DMS153 (cell line): ENCODE data around the gene CNN2.

Source experiments
- DNase-seq: peaks from one replicate; lab custom pipeline; 2025; lab: John Stamatoyannopoulos, UW

Gene CNN2

DNA sequence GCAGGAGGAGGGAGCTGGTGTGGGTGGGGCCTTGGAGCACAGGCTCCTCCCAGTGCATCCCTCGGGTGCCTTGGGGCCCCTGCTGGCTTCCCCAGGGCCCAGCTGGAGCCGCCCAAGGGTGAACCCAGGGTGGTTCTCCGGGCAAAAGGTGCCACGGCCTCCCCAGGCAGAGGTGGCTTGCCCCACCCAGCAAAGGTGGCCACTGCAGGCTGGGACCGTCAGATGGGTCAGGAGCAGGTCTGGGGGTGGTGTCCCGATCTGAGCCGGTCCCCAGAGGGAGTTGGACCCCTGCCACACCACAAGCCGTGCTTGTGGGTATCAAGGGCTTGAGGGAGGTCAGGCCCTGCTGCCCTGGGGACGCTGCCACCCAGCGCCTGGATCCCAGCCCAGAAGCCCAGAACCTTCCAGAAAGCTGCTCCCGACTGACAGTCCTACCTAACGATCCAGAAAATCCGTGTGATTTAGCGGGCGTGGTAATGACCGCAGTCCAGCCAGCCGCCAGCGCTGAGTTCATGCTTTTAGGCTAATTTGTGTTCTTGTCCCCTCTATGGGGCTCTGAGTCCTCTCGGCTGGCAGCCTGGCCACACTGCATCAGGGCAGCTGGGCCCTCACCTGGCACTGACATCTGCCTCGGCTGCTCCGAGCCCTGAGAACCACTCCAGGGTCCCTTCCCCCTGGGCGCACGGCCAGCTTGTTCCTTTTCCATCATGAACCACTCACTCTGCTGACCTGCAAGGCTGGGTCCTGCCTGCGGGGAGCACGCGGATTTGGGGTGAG lies 31.2 kb upstream of the CNN2 start:
- no peak for DNase-seq

DNA sequence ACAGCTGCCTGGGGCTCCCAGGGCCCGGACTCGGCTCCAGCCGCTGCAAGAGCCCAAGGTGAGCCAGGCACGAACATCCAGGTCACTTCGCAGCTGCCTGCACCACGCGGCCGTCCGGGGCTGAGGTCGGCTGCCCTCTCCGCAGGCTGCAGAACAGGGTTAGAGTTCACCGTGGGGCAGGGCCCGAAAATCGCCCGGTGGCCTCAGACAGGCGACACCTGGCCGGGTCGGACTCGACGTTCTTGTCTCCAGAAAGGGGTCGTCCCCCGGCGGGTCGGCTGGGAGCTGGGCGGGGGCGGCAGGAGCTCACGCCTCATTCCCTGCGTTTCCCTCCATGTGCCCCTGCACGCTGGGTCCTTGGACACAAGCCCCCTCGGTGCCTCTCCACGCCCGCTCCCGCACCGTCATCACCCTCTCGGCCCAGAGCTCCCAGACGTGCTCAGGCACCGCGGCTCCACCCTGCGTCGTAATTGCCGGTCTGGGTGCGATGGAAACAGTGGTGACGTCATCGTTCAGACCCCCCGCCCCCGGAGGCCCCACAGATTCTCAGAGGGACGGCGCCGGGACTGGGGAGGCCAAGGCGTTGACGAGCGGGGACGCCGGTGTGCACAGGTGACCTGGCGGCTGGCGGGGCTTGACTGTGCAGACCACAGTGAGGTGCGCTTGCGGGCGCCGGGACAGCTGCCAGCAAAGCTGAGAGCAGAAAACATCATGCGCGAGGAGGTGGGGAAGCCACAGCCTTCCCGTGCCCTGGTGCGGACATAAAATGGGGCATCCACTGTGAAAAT lies 30.2 kb upstream of the CNN2 start:
- DNase-seq, result no peak

DNA sequence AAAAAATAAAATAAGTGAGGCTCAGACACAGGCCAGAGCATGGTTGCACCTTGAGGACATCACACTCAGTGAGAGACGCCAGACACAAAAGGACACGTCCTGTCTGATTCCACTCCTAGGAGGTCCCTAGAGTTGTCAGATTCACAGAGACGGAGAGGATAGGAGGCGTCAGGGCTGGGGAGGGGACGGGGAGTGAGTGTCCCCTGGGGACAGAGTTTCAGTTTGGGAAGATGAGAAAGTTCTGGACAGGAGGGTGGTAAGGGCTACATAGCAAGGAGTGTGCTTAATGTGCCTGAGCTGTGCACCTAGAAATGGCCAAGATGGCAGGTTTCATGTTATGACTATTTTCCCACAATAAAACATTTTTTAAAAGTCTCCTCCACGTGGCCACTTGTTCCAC lies 28.3 kb upstream of the CNN2 start:
- DNase-seq, result no peak

DNA sequence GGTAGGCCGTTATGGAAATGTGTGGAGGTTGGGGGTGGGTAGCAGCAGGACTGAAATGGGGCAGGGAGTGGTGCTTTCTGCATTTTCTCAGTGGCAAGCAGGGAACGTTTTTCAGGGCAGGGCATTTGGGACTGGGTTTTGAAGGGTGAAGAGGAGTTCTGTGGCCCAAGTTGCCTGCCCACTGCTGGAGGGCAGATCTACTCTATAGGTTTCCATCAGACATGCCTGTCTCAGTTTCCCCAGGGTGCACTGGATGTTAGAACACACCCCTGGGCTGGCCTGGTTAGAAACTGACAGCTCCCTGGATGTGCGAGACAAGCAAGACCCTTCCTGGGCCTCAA lies 27.1 kb upstream of the CNN2 start:
- no peak for DNase-seq

DNA sequence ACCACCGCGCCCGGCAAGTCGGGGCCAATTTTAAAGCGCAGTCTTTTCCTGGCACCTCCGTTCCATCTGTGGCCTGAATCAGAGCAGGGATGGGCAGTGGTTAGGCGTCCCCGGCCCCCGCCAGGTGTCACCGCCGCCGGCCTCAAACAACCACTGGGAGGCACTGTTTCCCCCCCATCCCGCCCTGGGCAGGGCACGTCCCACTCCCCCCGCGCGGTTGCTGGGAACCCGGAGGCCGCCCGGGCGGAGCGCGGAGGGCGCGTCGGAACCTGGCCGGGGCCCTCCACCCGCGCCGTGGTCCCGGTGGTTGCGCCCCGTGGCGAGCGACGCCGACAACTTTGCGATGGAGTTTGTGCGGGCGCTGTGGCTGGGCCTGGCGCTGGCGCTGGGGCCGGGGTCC lies 26.3 kb upstream of the CNN2 start, which contains the start of gene GRIN3B:
TSS of gene GRIN3B (plus strand) at position 325 of the 400 bp plus-strand sequence. CDS start at position 344, 19 bp downstream.
- no peak for DNase-seq

DNA sequence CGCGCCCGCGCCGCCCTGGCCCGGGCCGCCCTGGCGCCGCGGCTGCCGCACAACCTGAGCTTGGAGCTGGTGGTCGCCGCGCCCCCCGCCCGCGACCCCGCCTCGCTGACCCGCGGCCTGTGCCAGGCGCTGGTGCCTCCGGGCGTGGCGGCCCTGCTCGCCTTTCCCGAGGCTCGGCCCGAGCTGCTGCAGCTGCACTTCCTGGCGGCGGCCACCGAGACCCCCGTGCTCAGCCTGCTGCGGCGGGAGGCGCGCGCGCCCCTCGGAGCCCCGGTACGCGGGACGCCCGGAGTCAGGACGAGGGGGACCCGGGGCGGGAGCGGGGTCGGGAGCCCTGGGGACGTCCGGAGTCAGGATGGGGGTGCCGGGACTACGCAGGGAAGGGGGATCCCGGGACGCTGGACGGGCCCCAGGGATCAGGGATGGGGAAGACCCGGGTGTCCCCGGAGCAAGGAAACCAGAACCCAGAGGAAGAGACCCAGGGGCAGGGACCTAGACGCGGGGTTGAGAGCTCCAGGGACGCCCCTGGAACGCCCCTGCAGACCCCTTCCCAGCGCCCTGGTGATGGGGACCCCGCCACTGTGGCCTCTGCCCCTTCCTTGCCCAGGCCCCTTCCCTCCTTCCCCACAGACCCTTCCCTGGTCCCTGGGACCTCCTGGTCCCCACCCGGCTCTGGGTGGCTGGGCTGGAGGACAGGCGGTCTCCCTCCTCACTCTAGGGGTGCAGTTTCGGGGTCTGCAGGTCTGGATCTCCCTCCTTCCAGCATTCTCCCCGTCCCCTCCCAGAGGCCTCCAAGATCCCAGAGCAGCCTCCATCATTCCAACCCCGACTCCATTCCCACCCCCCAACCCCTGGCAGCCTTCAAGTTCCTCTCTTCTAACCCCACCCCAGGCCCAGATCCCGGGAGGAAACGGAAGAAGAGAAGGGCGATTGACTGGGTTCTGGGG lies 25.5 kb upstream of the CNN2 start:
- DNase-seq, result no peak

DNA sequence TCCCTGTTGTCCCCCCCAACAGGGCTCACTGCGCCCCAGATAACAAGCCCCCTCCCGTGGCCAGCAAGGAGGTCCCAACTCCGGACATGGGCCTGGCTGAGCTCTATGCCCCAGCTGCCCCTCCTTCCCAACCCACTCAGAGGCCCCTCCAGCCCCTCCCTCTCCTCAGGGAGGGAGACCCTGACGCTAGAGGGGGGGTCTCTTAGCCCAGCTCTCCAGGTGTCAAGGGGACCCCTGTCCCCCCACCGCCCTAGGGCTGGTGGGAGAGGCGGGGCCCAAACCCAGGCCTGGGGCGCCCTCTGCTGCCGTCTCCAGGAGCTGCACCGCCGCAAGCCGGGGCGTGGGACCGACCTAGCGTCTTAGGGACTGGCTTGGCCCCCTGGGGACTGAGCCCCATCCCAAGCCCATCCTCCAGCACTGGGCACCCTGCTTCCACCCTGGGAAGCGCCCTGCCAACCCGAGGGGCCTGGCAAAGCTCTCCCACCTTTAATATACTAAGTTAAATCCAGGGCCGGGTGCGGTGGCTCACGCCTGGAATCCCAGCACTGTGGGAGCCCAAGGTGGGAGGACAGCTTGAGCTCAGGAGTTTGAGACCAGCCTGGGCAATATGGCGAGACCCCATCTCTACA lies 24.8 kb upstream of the CNN2 start:
- DNase-seq, result no peak

DNA sequence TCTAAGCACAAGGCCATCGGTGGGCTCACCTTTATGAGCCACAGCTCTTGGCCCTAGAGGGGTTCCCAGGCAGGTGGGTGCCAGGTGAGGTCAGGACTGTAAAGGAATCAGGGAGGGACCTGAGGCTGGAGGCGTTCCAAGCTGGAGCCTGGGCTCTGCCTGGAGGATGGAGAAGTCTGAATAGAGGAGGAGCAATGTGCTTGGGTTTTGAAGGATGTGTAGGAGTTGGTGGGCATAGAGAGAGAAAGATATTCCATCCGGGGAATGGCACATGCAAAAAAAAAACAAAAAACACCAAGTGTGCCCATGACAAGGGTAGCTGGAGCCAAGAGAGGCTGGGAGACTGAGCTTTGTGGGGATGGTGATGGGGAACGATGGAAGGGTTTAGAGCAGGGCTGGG lies 23.8 kb upstream of the CNN2 start:
- DNase-seq, result no peak

DNA sequence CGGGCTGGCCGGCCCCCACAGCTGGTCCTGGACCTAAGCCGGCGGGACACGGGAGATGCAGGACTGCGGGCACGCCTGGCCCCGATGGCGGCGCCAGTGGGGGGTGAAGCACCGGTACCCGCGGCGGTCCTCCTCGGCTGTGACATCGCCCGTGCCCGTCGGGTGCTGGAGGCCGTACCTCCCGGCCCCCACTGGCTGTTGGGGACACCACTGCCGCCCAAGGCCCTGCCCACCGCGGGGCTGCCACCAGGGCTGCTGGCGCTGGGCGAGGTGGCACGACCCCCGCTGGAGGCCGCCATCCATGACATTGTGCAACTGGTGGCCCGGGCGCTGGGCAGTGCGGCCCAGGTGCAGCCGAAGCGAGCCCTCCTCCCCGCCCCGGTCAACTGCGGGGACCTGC lies 23.1 kb upstream of the CNN2 start:
- DNase-seq, result no peak

DNA sequence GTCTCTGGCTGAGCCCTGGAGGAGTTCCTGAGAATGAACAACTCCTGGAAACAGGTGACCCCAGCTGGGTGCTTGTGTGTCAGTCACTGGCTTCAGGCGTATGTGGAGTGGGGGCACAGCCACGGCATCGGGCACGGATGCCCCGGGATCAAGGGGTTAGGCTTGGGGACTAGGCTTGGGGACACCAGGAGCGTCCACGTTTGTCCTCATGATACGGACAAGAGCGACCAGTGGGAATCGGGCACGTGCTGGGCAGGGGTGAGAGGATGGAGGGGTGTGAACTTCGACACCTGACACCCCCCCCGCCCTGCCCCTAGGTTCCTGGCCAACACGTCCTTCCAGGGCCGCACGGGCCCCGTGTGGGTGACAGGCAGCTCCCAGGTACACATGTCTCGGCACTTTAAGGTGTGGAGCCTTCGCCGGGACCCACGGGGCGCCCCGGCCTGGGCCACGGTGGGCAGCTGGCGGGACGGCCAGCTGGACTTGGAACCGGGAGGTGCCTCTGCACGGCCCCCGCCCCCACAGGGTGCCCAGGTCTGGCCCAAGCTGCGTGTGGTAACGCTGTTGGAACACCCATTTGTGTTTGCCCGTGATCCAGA lies 22.1 kb upstream of the CNN2 start:
- no peak for DNase-seq

DNA sequence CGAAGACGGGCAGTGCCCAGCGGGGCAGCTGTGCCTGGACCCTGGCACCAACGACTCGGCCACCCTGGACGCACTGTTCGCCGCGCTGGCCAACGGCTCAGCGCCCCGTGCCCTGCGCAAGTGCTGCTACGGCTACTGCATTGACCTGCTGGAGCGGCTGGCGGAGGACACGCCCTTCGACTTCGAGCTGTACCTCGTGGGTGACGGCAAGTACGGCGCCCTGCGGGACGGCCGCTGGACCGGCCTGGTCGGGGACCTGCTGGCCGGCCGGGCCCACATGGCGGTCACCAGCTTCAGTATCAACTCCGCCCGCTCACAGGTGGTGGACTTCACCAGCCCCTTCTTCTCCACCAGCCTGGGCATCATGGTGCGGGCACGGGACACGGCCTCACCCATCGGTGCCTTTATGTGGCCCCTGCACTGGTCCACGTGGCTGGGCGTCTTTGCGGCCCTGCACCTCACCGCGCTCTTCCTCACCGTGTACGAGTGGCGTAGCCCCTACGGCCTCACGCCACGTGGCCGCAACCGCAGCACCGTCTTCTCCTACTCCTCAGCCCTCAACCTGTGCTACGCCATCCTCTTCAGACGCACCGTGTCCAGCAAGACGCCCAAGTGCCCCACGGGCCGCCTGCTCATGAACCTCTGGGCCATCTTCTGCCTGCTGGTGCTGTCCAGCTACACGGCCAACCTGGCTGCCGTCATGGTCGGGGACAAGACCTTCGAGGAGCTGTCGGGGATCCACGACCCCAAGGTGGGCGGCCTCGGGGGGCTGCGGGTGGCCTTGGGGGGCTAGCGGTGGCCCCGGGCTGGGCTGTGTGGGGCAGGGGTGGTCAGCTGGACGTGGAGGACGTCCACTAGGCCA lies 21.4 kb upstream of the CNN2 start:
- DNase-seq, result no peak

DNA sequence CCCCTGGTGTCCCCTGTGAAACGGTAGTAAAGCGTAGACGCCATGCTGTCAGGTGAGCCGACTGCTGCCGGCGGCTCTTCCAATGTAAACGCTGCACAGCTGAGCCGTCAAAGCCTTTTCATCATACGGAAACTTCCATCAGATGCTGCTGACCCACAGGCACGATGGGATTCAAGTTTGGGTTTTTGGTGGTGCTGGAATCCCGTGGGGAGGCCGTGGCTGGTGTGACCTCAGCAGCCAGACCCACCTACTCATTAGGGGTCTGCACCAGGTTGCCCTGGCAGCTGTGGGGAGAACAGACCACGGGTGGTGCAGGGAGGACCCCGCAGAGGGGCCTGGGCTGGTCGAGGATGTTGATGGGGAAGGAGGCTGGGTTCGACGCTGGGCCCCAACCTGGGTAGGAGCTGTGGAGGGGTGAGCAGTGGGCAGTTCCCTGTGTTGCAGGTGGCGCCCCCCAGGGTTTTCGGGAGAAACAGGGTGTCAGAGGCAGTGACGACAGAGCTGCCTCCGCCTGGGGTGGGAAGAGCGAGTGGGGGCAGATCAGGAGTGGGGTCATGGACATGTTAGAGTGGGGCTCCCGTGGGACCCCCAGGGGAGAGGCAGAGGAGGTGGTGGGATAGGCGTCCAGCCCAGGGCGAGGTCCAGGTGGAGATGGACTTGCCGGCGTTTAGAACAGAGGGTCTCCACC lies 19.6 kb upstream of the CNN2 start:
- no peak for DNase-seq

DNA sequence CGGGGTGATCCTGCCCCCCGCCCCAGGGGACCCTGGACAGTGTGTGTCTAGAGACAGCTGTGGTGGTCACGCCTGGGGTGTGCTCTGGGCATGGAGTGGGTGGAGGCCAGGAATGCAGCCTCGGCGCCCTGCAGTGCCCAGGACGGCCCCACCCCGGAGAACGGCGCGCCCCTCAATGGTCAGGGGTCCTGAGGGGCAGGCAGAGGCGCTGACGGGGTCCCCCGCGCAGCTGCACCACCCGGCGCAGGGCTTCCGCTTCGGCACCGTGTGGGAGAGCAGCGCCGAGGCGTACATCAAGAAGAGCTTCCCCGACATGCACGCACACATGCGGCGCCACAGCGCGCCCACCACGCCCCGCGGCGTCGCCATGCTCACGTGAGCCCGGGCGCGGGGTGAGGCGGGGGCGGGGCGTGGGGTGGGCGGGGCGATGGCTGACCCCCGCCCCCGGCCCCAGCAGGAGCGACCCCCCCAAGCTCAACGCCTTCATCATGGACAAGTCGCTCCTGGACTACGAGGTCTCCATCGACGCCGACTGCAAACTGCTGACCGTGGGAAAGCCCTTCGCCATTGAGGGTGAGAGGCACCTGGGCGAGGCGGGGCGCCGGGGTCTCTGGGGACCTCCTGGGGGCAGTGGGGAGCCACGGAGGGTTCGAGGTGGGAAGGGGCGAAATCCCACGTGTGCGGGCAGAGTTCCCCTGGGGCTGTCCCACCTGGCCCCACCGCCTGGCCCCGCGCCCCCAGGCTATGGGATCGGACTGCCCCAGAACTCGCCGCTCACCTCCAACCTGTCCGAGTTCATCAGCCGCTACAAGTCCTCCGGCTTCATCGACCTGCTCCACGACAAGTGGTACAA lies 18.8 kb upstream of the CNN2 start:
- DNase-seq, result no peak

DNA sequence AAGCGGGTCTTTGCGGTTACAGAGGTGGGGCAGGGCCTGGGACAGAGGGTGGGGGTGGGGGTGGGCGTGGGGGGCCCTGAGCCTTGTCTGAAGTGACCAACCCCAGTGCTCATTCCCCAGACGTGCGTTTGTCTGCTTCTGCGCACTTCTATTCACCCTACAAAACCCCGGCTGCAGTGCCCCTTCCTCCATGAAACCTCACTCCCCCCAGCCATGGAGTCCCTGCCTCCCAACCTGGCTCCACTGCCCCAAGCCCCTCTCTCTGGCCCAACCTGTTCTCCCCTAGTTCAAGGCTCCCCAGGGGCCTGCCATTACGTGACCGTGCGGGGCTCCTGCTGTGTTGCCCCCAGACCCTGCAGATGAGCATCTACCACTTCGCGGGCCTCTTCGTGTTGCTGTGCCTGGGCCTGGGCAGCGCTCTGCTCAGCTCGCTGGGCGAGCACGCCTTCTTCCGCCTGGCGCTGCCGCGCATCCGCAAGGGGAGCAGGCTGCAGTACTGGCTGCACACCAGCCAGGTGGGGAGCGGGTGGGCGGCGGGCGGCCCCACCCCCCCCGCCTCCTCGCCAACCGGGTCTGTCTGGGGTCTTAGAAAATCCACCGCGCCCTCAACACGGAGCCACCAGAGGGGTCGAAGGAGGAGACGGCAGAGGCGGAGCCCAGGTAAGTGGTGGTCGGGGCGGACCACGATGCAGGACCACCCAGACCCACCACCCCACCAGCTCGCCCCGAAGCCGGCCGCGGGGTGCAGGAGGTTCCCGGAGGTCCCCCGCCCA lies 18.0 kb upstream of the CNN2 start:
- no peak for DNase-seq

DNA sequence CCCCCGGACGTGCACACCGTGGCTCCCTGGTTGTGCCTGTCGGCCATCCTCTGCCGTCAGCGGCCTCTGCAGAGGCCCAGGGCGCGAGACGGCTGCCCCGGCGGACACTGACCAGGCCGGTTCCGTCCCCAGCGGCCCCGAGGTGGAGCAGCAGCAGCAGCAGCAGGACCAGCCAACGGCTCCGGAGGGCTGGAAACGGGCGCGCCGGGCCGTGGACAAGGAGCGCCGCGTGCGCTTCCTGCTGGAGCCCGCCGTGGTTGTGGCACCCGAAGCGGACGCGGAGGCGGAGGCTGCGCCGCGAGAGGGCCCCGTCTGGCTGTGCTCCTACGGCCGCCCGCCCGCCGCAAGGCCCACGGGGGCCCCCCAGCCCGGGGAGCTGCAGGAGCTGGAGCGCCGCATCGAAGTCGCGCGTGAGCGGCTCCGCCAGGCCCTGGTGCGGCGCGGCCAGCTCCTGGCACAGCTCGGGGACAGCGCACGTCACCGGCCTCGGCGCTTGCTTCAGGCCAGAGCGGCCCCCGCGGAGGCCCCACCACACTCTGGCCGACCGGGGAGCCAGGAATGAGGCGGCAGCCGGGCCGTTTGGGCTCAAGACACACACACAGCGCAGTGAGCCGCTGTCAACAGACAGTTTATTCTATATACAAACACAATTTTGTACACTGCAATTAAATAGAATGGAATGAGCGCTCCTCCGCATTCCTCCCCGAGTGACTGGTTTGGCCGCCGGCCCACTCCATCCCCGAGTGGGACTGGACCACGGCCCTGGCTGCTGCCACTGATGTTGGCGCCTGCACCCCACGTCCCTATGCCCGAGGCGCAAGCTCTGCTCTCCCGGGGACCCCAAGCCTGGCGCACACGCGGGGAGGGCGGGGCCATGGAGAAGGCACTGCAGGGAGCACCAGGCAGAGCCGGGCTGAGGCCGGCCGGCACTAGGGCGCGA lies 17.1 kb upstream of the CNN2 start:
- no peak for DNase-seq

DNA sequence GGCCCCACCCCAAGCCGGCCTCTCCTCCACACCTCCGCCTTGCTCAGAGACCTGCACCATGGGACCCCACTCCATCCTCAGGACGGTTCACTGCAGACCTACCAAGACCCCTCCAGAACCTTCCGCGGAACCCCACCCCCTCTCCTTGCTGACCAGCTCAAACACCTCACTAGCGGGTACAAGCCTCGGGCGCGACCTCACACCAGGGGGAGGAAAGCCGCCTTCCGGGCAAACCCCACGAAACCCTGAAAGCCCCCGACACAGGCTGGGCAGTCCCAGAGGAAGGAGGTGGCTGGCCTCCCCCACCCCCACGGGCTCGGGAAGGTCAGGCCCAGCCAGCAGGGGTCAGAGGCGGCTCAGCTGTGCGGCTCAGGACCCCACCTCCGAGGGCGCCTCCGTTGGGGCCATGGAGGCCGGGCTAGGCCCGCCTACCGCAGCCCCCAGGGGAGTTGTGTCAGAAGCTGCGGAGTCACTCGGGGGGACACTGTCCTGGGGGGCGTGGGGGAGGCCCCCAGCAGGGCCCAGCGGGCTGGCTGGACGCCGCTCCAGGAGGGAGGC lies 16.3 kb upstream of the CNN2 start:
- DNase-seq, result no peak
